GM19035 (cell line): Measurements from ENCODE around the gene NUDT12.

Source experiments
- ATAC-seq: cut with Tn5 transposase; IDR thresholded peaks from one replicate; pipeline ENCODE4 v1.9.1; 2021; ENCODE audit not compliant: unreplicated experiment

Gene NUDT12

GRCh38 chr5:103541569-103541968 lies 21.0 kb downstream of the NUDT12 start:
- no peak for ATAC-seq

- peak; percentile 49 for ATAC-seq
Measured at GRCh38 chr5:103541114-103541513, 21.5 kb downstream of the NUDT12 start.

- ATAC-seq = no peak
Measured at GRCh38 chr5:103539376-103540330, 22.9 kb downstream of the NUDT12 start.

- ATAC-seq = no peak
Measured at GRCh38 chr5:103532086-103532734, 30.4 kb downstream of the NUDT12 start.

- ATAC-seq = no peak
Measured at GRCh38 chr5:103526164-103526915, 36.2 kb downstream of the NUDT12 start.

GRCh38 chr5:103525361-103525760 lies 37.2 kb downstream of the NUDT12 start:
- ATAC-seq = no peak

GRCh38 chr5:103523319-103523718 lies 39.3 kb downstream of the NUDT12 start:
- ATAC-seq = no peak

- ATAC-seq = no peak
Measured at GRCh38 chr5:103522586-103522985, 40.0 kb downstream of the NUDT12 start.

GRCh38 chr5:103519550-103519949 lies 43.0 kb downstream of the NUDT12 start:
- no peak for ATAC-seq

GRCh38 chr5:103514371-103514770 lies 48.2 kb downstream of the NUDT12 start:
- no peak for ATAC-seq

- no peak for ATAC-seq
Measured at GRCh38 chr5:103513701-103514100, 48.9 kb downstream of the NUDT12 start.

- ATAC-seq = no peak
Measured at GRCh38 chr5:103512500-103512899, 50.1 kb downstream of the NUDT12 start.

GRCh38 chr5:103511554-103511885 lies 51.1 kb downstream of the NUDT12 start:
- no peak for ATAC-seq

- ATAC-seq = no peak
Measured at GRCh38 chr5:103510851-103511553, 51.6 kb downstream of the NUDT12 start.

GRCh38 chr5:103505581-103506305 lies 56.8 kb downstream of the NUDT12 start:
- ATAC-seq = no peak

GRCh38 chr5:103503066-103503465 lies 59.5 kb downstream of the NUDT12 start:
- no peak for ATAC-seq

- ATAC-seq = no peak
Measured at GRCh38 chr5:103502662-103503061, 59.9 kb downstream of the NUDT12 start.
